HepG2 (cell line): ENCODE measurements around the gene FBXO24. TPM values are rescaled to one million over a fixed set of nuclear protein-coding genes. Genes with fewer than 3 reads are reported as not detected.

Experiments
- ARID2 ChIP-seq: sonication (generic); formaldehyde crosslinking; IDR thresholded peaks from 2 replicates; pipeline ENCODE4 v1.8.1; 2022; ENCODE audit warnings: mild to moderate bottlenecking, missing genetic modification reagents, borderline replicate concordance
- BRD4 ChIP-seq: sonication (generic); formaldehyde crosslinking; IDR thresholded peaks from 2 replicates; pipeline ENCODE4 v1.4.0; 2020; ENCODE audit warnings: missing genetic modification reagents
- DMAP1 ChIP-seq: IDR thresholded peaks from 2 replicates; pipeline ENCODE4 v1.6.1; 2016
- GMEB1 ChIP-seq: sonication (generic); formaldehyde crosslinking; IDR thresholded peaks from 2 replicates; pipeline ENCODE4 v1.5.1; 2020; ENCODE audit warnings: missing genetic modification reagents, mild to moderate bottlenecking, borderline replicate concordance
- GZF1 ChIP-seq: sonication (generic); formaldehyde crosslinking; IDR thresholded peaks from 2 replicates; pipeline ENCODE4 v1.5.1; 2020; ENCODE audit warnings: mild to moderate bottlenecking, missing genetic modification reagents
- IRF9 ChIP-seq: sonication (generic); formaldehyde crosslinking; IDR thresholded peaks from 2 replicates; pipeline ENCODE4 v1.8.0; 2022; ENCODE audit warnings: missing genetic modification reagents, mild to moderate bottlenecking, borderline replicate concordance
- PAWR ChIP-seq: sonication (generic); formaldehyde crosslinking; IDR thresholded peaks from 2 replicates; pipeline ENCODE4 v1.4.0; 2020; ENCODE audit warnings: missing genetic modification reagents, mild to moderate bottlenecking, borderline replicate concordance
- POLR2G ChIP-seq: fragments of 200-400 bp; formaldehyde crosslinking; IDR thresholded peaks from 2 replicates; pipeline ENCODE4 v1.6.1; 2018; ENCODE audit warnings: mild to moderate bottlenecking, low read depth, low read length, moderate library complexity
- PRDM15 ChIP-seq: sonication (generic); formaldehyde crosslinking; IDR thresholded peaks from 2 replicates; pipeline ENCODE4 v1.4.0; 2020; ENCODE audit warnings: missing genetic modification reagents
- RAD21 ChIP-seq: fragments of 450-650 bp; formaldehyde crosslinking; IDR thresholded peaks from 2 replicates; pipeline ENCODE4 v1.5.0; 2020; ENCODE audit warnings: mild to moderate bottlenecking
- REPIN1 ChIP-seq: sonication (generic); formaldehyde crosslinking; IDR thresholded peaks from 2 replicates; pipeline ENCODE4 v1.8.0; 2022; ENCODE audit warnings: missing genetic modification reagents, low read depth, mild to moderate bottlenecking, borderline replicate concordance
- SAFB2 ChIP-seq: sonication (generic); formaldehyde crosslinking; IDR thresholded peaks from 2 replicates; pipeline ENCODE4 v1.5.1; 2020; ENCODE audit warnings: missing genetic modification reagents, low read depth, mild to moderate bottlenecking, borderline replicate concordance
- TAF1 ChIP-seq: sonication (generic); formaldehyde crosslinking; IDR thresholded peaks from 2 replicates; pipeline ENCODE4 v1.4.0; 2020; ENCODE audit warnings: missing genetic modification reagents
- UBTF ChIP-seq: sonication (generic); formaldehyde crosslinking; IDR thresholded peaks from 2 replicates; pipeline ENCODE4 v1.4.0; 2020; ENCODE audit warnings: mild to moderate bottlenecking, missing genetic modification reagents
- ZBTB8A ChIP-seq: sonication (generic); formaldehyde crosslinking; IDR thresholded peaks from 2 replicates; pipeline ENCODE4 v1.4.0; 2020; ENCODE audit warnings: mild to moderate bottlenecking, low read depth, missing genetic modification reagents, borderline replicate concordance
- ZNF18 ChIP-seq: sonication (generic); formaldehyde crosslinking; IDR thresholded peaks from 2 replicates; pipeline ENCODE4 v1.8.0; 2022; ENCODE audit warnings: mild to moderate bottlenecking, missing genetic modification reagents; ENCODE audit not compliant: insufficient replicate concordance
- ZNF558 ChIP-seq: sonication (generic); formaldehyde crosslinking; IDR thresholded peaks from 2 replicates; pipeline ENCODE4 v1.9.0; 2022; ENCODE audit warnings: mild to moderate bottlenecking, missing genetic modification reagents, borderline replicate concordance
- ZNF660 ChIP-seq: sonication (generic); formaldehyde crosslinking; IDR thresholded peaks from 2 replicates; pipeline ENCODE4 v1.5.1; 2020; ENCODE audit warnings: mild to moderate bottlenecking, low read depth, missing genetic modification reagents, borderline replicate concordance
- ZNF782 ChIP-seq: sonication (generic); formaldehyde crosslinking; IDR thresholded peaks from 2 replicates; pipeline ENCODE4 v1.4.0; 2020; ENCODE audit warnings: missing genetic modification reagents, mild to moderate bottlenecking, borderline replicate concordance
- polyA plus RNA-seq, 8 experiments: library from polyadenylated mRNA; depleted of rRNA in 3 of 8; stranded (reverse) in 7 of 8; unstranded in 1 of 8; fragments of >200 nt; fragmentation: Illumina TruSeq in 4 of 8; extraction: Trizol in 4 of 8; gene quantifications; 2 replicates each; pipeline versions ENCODE4 v1.2.1 to v1.2.3, GENCODE V29; 2011 to 2016; ENCODE audit warnings: low read depth in 4 of 8, missing spikeins in 1 of 8, mixed read lengths in 1 of 8; ENCODE audit not compliant: insufficient read depth in 1 of 8
- total RNA-seq, 5 experiments: library from RNA; depleted of rRNA; stranded (reverse); fragments of >200 nt; fragmentation: Illumina TruSeq; extraction: Trizol; gene quantifications; 2 replicates each; pipeline ENCODE4 v1.2.3, GENCODE V29; 2016; ENCODE audit warnings: low read depth in 1 of 5

Gene FBXO24
- total and polyA plus RNA-seq, 2 of the 13 experiments (the other 11 are each of a cell fraction or from before 2014, with no cell fraction given) = 0.20 to 0.55 TPM

GRCh38 chr7:100539436-100540006, 46.6 kb upstream of the FBXO24 start (continued):
- TF ChIP-seq IRF9 (CRISPR knock-in tag) = no peak
- 0 out of 2 replicates have a peak, but pooled peaks have one; percentile 39 for TF ChIP-seq ZNF782 (CRISPR knock-in tag)
- TF ChIP-seq ARID2 (CRISPR knock-in tag) = no peak
- TF ChIP-seq DMAP1 (CRISPR knock-in tag) = no peak
- TF ChIP-seq POLR2G = peak; percentile 2
- peak; percentile 28 for TF ChIP-seq TAF1 (CRISPR knock-in tag)
- TF ChIP-seq PAWR (CRISPR knock-in tag) = no peak
- no peak for TF ChIP-seq ZBTB8A (CRISPR knock-in tag)
- no peak for TF ChIP-seq REPIN1 (CRISPR knock-in tag)
- no peak for TF ChIP-seq RAD21 (CRISPR knock-in tag)
- no peak for TF ChIP-seq SAFB2 (CRISPR knock-in tag)
- no peak for TF ChIP-seq ZNF660 (CRISPR knock-in tag)
- 0 out of 2 replicates have a peak, but pooled peaks have one; percentile 36 for TF ChIP-seq PRDM15
- TF ChIP-seq ZNF558 (CRISPR knock-in tag) = 0 out of 2 replicates have a peak, but pooled peaks have one; percentile 52
- no peak for TF ChIP-seq BRD4 (CRISPR knock-in tag)
- TF ChIP-seq UBTF (CRISPR knock-in tag) = peak; percentile 45; the same call in 1 of the 2 replicates
- no peak for TF ChIP-seq GZF1 (CRISPR knock-in tag)
- TF ChIP-seq GMEB1 (CRISPR knock-in tag) = no peak
- no peak for TF ChIP-seq ZNF18
